WTC11 (cell line): ENCODE results near the gene C5orf58. TPM values are rescaled to one million over a fixed set of nuclear protein-coding genes. Genes with fewer than 3 reads are reported as not detected.

ENCODE experiments used
- ATAC-seq: fragments of 200-7000 bp; cut with Tn5 transposase; 2 replicates; pipeline ENCODE4 v1.10.0; 2021; ENCODE audit warnings: mild to moderate bottlenecking, moderate library complexity
- CTCF ChIA-PET: fragments of 300-600 bp; sonication (Branson Sonifier 250); formaldehyde crosslinking; loops from one replicate; lab custom pipeline; 2021; ENCODE audit warnings: antibody characterized with exemption; lab: Charles Lee
- POLR2A ChIA-PET: fragments of 350-600 bp; sonication (Branson Sonifier 250); formaldehyde crosslinking; loops from one replicate; lab custom pipeline; 2021; ENCODE audit warnings: antibody characterized with exemption; lab: Charles Lee
- DNase-seq: peaks from one replicate; pipeline ENCODE4 v3.0.0; 2021; ENCODE audit warnings: low spot score
- H3K27ac Mint-ChIP-seq: 2 replicates; pipeline ENCODE4 v1.8.0; 2021; ENCODE audit warnings: mixed read lengths
- H3K27me3 Mint-ChIP-seq: 2 replicates; pipeline ENCODE4 v1.8.0; 2021; ENCODE audit warnings: low read depth, mild to moderate bottlenecking, moderate library complexity, mixed read lengths
- H3K36me3 Mint-ChIP-seq: 2 replicates; pipeline ENCODE4 v1.8.0; 2021; ENCODE audit warnings: mixed read lengths
- H3K4me1 Mint-ChIP-seq: 2 replicates; pipeline ENCODE4 v1.8.0; 2022; ENCODE audit warnings: mixed read lengths
- H3K4me3 Mint-ChIP-seq: 2 replicates; pipeline ENCODE4 v1.8.0; 2021; ENCODE audit warnings: mild to moderate bottlenecking, moderate library complexity, mixed read lengths
- H3K9me3 Mint-ChIP-seq: 2 replicates; pipeline ENCODE4 v1.8.0; 2021; ENCODE audit warnings: mixed read lengths
- AR ChIP-seq: fragments of 250-450 bp; sonication (Bioruptor Pico); IDR thresholded peaks from 2 replicates; pipeline ENCODE4 v1.9.0; 2021; ENCODE audit warnings: mild to moderate bottlenecking
- CDX4 ChIP-seq: fragments of 250-450 bp; sonication (Bioruptor Pico); IDR thresholded peaks from 2 replicates; pipeline ENCODE4 v1.9.0; 2021; ENCODE audit warnings: moderate library complexity, mild to moderate bottlenecking, inconsistent platforms, borderline replicate concordance
- EMX1 ChIP-seq: fragments of 250-450 bp; sonication (Bioruptor Pico); IDR thresholded peaks from 2 replicates; pipeline ENCODE4 v1.8.0; 2021; ENCODE audit warnings: mild to moderate bottlenecking
- IRF2 ChIP-seq: sonication (generic); formaldehyde crosslinking; IDR thresholded peaks from 2 replicates; pipeline ENCODE4 v1.8.0; 2022; ENCODE audit warnings: low read depth, missing genetic modification reagents, borderline replicate concordance
- KAT7 ChIP-seq: sonication (generic); formaldehyde crosslinking; IDR thresholded peaks from 2 replicates; pipeline ENCODE4 v1.8.1; 2023; ENCODE audit warnings: missing genetic modification reagents, mild to moderate bottlenecking, borderline replicate concordance
- MXD4 ChIP-seq: fragments of 250-450 bp; sonication (Bioruptor Pico); IDR thresholded peaks from 2 replicates; pipeline ENCODE4 v1.8.0; 2021; ENCODE audit warnings: mild to moderate bottlenecking, moderate library complexity, borderline replicate concordance
- NFE2L1 ChIP-seq: sonication (generic); formaldehyde crosslinking; IDR thresholded peaks from 2 replicates; pipeline ENCODE4 v1.8.1; 2023; ENCODE audit warnings: missing genetic modification reagents
- NR2C2 ChIP-seq: sonication (generic); formaldehyde crosslinking; IDR thresholded peaks from 2 replicates; pipeline ENCODE4 v1.8.0; 2022; ENCODE audit warnings: mild to moderate bottlenecking, missing genetic modification reagents
- OVOL2 ChIP-seq: fragments of 250-450 bp; sonication (Bioruptor Pico); IDR thresholded peaks from 2 replicates; pipeline ENCODE4 v1.9.0; 2021; ENCODE audit warnings: mild to moderate bottlenecking, borderline replicate concordance
- STAT6 ChIP-seq: sonication (generic); formaldehyde crosslinking; conservative IDR thresholded peaks from 2 replicates; pipeline ENCODE4 v1.8.1; 2023; ENCODE audit warnings: mild to moderate bottlenecking, low read depth, missing genetic modification reagents, moderate library complexity
- TCF7 ChIP-seq: sonication (generic); formaldehyde crosslinking; IDR thresholded peaks from 2 replicates; pipeline ENCODE4 v1.8.0; 2022; ENCODE audit warnings: mild to moderate bottlenecking, low read depth, missing genetic modification reagents, moderate library complexity
- TP53 ChIP-seq: sonication (generic); formaldehyde crosslinking; IDR thresholded peaks from 2 replicates; pipeline ENCODE4 v1.8.1; 2023; ENCODE audit warnings: mild to moderate bottlenecking, missing genetic modification reagents
- ZNF121 ChIP-seq: sonication (generic); formaldehyde crosslinking; IDR thresholded peaks from 2 replicates; pipeline ENCODE4 v1.8.0; 2023; ENCODE audit warnings: missing genetic modification reagents
- ZNF232 ChIP-seq: sonication (generic); formaldehyde crosslinking; IDR thresholded peaks from 2 replicates; pipeline ENCODE4 v1.8.0; 2022; ENCODE audit warnings: mild to moderate bottlenecking, missing genetic modification reagents
- ZNF263 ChIP-seq: sonication (generic); formaldehyde crosslinking; IDR thresholded peaks from 2 replicates; pipeline ENCODE4 v1.8.1; 2022; ENCODE audit warnings: low read depth, mild to moderate bottlenecking, moderate library complexity, missing genetic modification reagents
- ZNF416 ChIP-seq: fragments of 250-450 bp; sonication (Bioruptor Pico); IDR thresholded peaks from 2 replicates; pipeline ENCODE4 v1.9.0; 2021; ENCODE audit warnings: mild to moderate bottlenecking, inconsistent platforms
- ZNF423 ChIP-seq: fragments of 250-450 bp; sonication (Bioruptor Pico); IDR thresholded peaks from 2 replicates; pipeline ENCODE4 v2.1.2; 2022; ENCODE audit warnings: mild to moderate bottlenecking, moderate library complexity
- ZSCAN18 ChIP-seq: fragments of 250-450 bp; sonication (Bioruptor Pico); IDR thresholded peaks from 2 replicates; pipeline ENCODE4 v2.1.2; 2022; ENCODE audit warnings: mild to moderate bottlenecking, moderate library complexity
- total RNA-seq: library from RNA; stranded (reverse); gene quantifications from 3 replicates; pipeline ENCODE4 v1.2.3, GENCODE V29; 2021

The C5orf58 gene
- total RNA-seq, 1 experiment from 2014 or later: 2.0 TPM

- no peak for TF ChIP-seq EMX1 (CRISPR knock-in tag)
- TF ChIP-seq NR2C2 (CRISPR knock-in tag): no peak
- no peak for TF ChIP-seq ZNF416 (CRISPR knock-in tag)
- no peak for TF ChIP-seq IRF2
- TF ChIP-seq ZNF423: no peak
- no peak for TF ChIP-seq ZNF263 (CRISPR knock-in tag)
- TF ChIP-seq OVOL2: no peak
- no peak for TF ChIP-seq MXD4 (CRISPR knock-in tag)
Observed at GRCh38 chr5:170202117-170202516, 30.7 kb upstream of the C5orf58 start (continued).

GRCh38 chr5:170204202-170204601 is 28.6 kb upstream of the C5orf58 start:
- Mint-ChIP-seq H3K36me3 (no peaks in the 10 kb centered on the region), H3K4me3 (no peak overlapping the region), H3K27me3 (no peaks in the 10 kb centered on the region), H3K4me1 (no peaks in the 10 kb centered on the region), H3K27ac (no peak overlapping the region), H3K9me3 (no peaks in the 10 kb centered on the region)
- POLR2A ChIA-PET: no interaction called here
- CTCF ChIA-PET: interaction anchor here (2.9 kb wide), 1 partner anchor 12 kb away, joined by 15 read pairs; no protein-coding TSS in a partner anchor
- DNase-seq: no peak
- TF ChIP-seq ZNF232 (CRISPR knock-in tag) (no peak), TP53 (CRISPR knock-in tag) (no peak), NFE2L1 (CRISPR knock-in tag) (no peak), KAT7 (CRISPR knock-in tag) (no peak), TCF7 (no peak), ZNF121 (CRISPR knock-in tag) (no peak), ZSCAN18 (CRISPR knock-in tag) (no peak), ZNF416 (CRISPR knock-in tag) (no peak), AR (CRISPR knock-in tag) (no peak)
- no peak for ATAC-seq

GRCh38 chr5:170206216-170206615 is 26.6 kb upstream of the C5orf58 start:
- peaks cover 9% of the 10 kb centered on the region for H3K9me3 Mint-ChIP-seq
- TF ChIP-seq ZNF263 (CRISPR knock-in tag) (no peak), STAT6 (no peak), CDX4 (no peak), TCF7 (no peak)
- POLR2A ChIA-PET: no interaction called here
- no peaks in the 10 kb centered on the region for H3K27me3 Mint-ChIP-seq
- no peaks in the 10 kb centered on the region for H3K4me1 Mint-ChIP-seq
- no peak overlapping the region for H3K4me3 Mint-ChIP-seq
- H3K36me3 Mint-ChIP-seq: no peaks in the 10 kb centered on the region
- CTCF ChIA-PET: interaction anchor here (1.0 to 2.9 kb wide), 5 partner anchors 10 to 226 kb away, joined by 3 to 15 read pairs (median 5); partner anchors contain the start of gene INSYN2B
- DNase-seq (no peak), ATAC-seq (no peak)
- no peak overlapping the region for H3K27ac Mint-ChIP-seq
